PC-3 (cell line): ENCODE measurements around the gene ZMIZ1. TPM values are rescaled to one million over a fixed set of nuclear protein-coding genes. Genes with fewer than 3 reads are reported as not detected.
"Not testable (repeated sequence)": the region's sequence is repeated elsewhere in the genome, so short reads cannot be mapped to it uniquely, and the experiment has no call there.

Source experiments
- ATAC-seq: fragments of 200-7000 bp; cut with Tn5 transposase; 2 replicates; pipeline ENCODE4 v1.9.1; 2020; ENCODE audit warnings: mild to moderate bottlenecking, moderate library complexity
- BruUV-seq: library from RNA; stranded (reverse); fragments of 400-500 nt; replicated peaks from 2 replicates; lab custom pipeline; 2021; lab: Mats Ljungman, UMichigan
- CTCF ChIA-PET: fragments of 300-600 bp; sonication (Branson Sonifier 250); formaldehyde crosslinking; loops from one replicate; lab custom pipeline; 2022; ENCODE audit warnings: antibody characterized with exemption; lab: Charles Lee
- POLR2A ChIA-PET: fragments of 300-600 bp; sonication (Branson Sonifier 250); formaldehyde crosslinking; loops from one replicate; lab custom pipeline; 2022; ENCODE audit warnings: antibody characterized with exemption; ENCODE audit not compliant: unreplicated experiment; lab: Charles Lee
- DNase-seq: peaks from one replicate; pipeline ENCODE4 v3.0.0-alpha.2; 2015
- H2AFZ ChIP-seq: fragments of 300-600 bp; sonication (generic); 2 replicates; pipeline ENCODE4 v1.6.0; 2016; ENCODE audit warnings: antibody characterized with exemption, low read length
- H3F3A ChIP-seq: fragments of 300-600 bp; sonication (generic); one replicate; pipeline ENCODE4 v1.6.0; 2017; ENCODE audit warnings: antibody characterized with exemption, low read length, control low read depth, mild to moderate bottlenecking; ENCODE audit not compliant: unreplicated experiment
- H3K27ac ChIP-seq: fragments of 300-600 bp; sonication (generic); 2 replicates; pipeline ENCODE4 v1.5.1; 2016; ENCODE audit warnings: mild to moderate bottlenecking, low read length
- H3K27me3 ChIP-seq: fragments of 300-600 bp; sonication (generic); 2 replicates; pipeline ENCODE4 v1.6.1; 2016; ENCODE audit warnings: low read length, mixed read lengths
- H3K36me3 ChIP-seq: fragments of 300-600 bp; sonication (generic); 2 replicates; pipeline ENCODE4 v1.6.1; 2016; ENCODE audit warnings: low read depth, mixed run types, low read length, mixed read lengths
- H3K4me1 ChIP-seq: fragments of 300-600 bp; sonication (generic); 2 replicates; pipeline ENCODE4 v1.5.1; 2016; ENCODE audit warnings: low read length; ENCODE audit not compliant: insufficient read depth
- H3K4me2 ChIP-seq: fragments of 300-600 bp; sonication (generic); 2 replicates; pipeline ENCODE4 v1.6.0; 2016; ENCODE audit warnings: low read length
- H3K4me3 ChIP-seq: fragments of 300-600 bp; sonication (generic); 2 replicates; pipeline ENCODE4 v1.5.1; 2016; ENCODE audit warnings: mild to moderate bottlenecking, low read length, mixed read lengths
- H3K79me2 ChIP-seq: fragments of 300-600 bp; sonication (generic); 2 replicates; pipeline ENCODE4 v1.6.1; 2017; ENCODE audit warnings: low read length, mixed read lengths
- H3K9ac ChIP-seq: fragments of 300-600 bp; sonication (generic); 2 replicates; pipeline ENCODE4 v1.6.0; 2016; ENCODE audit warnings: mild to moderate bottlenecking, low read length
- H3K9me2 ChIP-seq: fragments of 300-600 bp; sonication (generic); replicated peaks from 2 replicates; pipeline ENCODE4 v1.6.1; 2016; ENCODE audit warnings: mixed run types, low read length, mixed read lengths
- H3K9me3 ChIP-seq: fragments of 300-600 bp; sonication (generic); 2 replicates; pipeline ENCODE4 v1.6.1; 2016; ENCODE audit warnings: low read length, mixed read lengths
- H4K20me1 ChIP-seq: fragments of 300-600 bp; sonication (generic); 2 replicates; pipeline ENCODE4 v1.6.1; 2016; ENCODE audit warnings: low read length, mixed read lengths
- EZH2 ChIP-seq: fragments of 300-600 bp; sonication (generic); IDR thresholded peaks from one replicate; pipeline ENCODE4 v1.6.1; 2017; ENCODE audit warnings: antibody characterized with exemption, mild to moderate bottlenecking, low read length; ENCODE audit not compliant: unreplicated experiment
- EZH2phosphoT487 ChIP-seq: fragments of 300-600 bp; sonication (generic); IDR thresholded peaks from 2 replicates; pipeline ENCODE4 v1.6.1; 2018; ENCODE audit warnings: mild to moderate bottlenecking, antibody characterized with exemption, low read length, borderline replicate concordance
- intact Hi-C: fragments of 100-400 bp; cut with micrococcal nuclease; formaldehyde crosslinking; loops from 2 replicates; pipeline ENCODE4 v1.9.0; 2023
- total RNA-seq: library from RNA; depleted of rRNA; stranded (reverse); fragments of >200 nt; gene quantifications from 2 replicates; pipeline ENCODE4 v1.2.3, GENCODE V29; 2014
- TF ChIP-seq, protein P1 (sequence below): fragments of 300-600 bp; sonication (generic); conservative IDR thresholded peaks from 2 replicates; pipeline ENCODE4 v1.5.1; 2017; ENCODE audit warnings: antibody characterized with exemption, low read depth, mild to moderate bottlenecking, low read length

Gene ZMIZ1
- total RNA-seq, 1 experiment from 2014 or later: 55.4 TPM

DNA sequence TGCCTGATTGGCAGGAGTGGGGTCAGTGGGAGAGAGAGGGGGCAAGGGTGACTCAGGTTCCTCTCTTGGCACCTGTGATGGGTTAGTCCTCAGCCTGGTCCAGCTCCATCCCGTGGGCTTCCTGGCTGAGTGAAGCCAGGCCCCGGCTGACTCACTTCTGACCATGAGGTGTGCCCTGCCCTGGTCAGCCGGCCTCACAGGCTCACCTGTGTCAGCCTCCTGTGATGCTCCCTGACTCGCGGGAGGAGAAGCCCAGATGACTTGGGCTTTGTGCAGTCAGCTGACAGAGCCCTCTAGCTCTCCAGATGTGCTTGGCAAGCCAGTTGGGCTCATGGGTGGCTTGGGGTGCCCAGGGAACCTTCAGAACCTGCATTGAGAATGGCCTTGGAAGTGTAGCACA, 262.5 kb downstream of the ZMIZ1 start:
- ChIA-PET POLR2A (interaction anchor here (1.0 kb wide), 1 partner anchor 9 kb away, joined by 5 read pairs; no protein-coding TSS in a partner anchor), CTCF (interaction anchor here (0.8 to 1.0 kb wide), 3 partner anchors 8 to 43 kb away, joined by 3 to 6 read pairs (median 3); no protein-coding TSS in a partner anchor)
- intact Hi-C loops: no loop called here
- H3K27ac ChIP-seq: peak overlapping the region; percentile 81
- no peaks in the 10 kb centered on the region for H3K9me2 ChIP-seq
- peak overlapping the region; percentile 74 for H3K9ac ChIP-seq
- H4K20me1 ChIP-seq: no peaks in the 10 kb centered on the region
- no peak overlapping the region for H3K4me3 ChIP-seq
- peaks cover 21% of the 10 kb centered on the region for H3F3A ChIP-seq
- H3K27me3 ChIP-seq: no peaks in the 10 kb centered on the region
- ATAC-seq (peak; percentile 60), DNase-seq (peak; percentile 98)
- H3K9me3 ChIP-seq: no peaks in the 10 kb centered on the region
- TSS peak; percentile 83 for BruUV-seq
- H3K36me3 ChIP-seq: no peaks in the 10 kb centered on the region; the same call in 1 of the 2 replicates
- H2AFZ ChIP-seq: no peak overlapping the region
- H3K4me2 ChIP-seq: peak overlapping the region; percentile 42
- H3K4me1 ChIP-seq: peaks cover 60% of the 10 kb centered on the region
- TF ChIP-seq EZH2 (no peak), EZH2phosphoT487 (no peak)
- TF ChIP-seq, protein P1, sequence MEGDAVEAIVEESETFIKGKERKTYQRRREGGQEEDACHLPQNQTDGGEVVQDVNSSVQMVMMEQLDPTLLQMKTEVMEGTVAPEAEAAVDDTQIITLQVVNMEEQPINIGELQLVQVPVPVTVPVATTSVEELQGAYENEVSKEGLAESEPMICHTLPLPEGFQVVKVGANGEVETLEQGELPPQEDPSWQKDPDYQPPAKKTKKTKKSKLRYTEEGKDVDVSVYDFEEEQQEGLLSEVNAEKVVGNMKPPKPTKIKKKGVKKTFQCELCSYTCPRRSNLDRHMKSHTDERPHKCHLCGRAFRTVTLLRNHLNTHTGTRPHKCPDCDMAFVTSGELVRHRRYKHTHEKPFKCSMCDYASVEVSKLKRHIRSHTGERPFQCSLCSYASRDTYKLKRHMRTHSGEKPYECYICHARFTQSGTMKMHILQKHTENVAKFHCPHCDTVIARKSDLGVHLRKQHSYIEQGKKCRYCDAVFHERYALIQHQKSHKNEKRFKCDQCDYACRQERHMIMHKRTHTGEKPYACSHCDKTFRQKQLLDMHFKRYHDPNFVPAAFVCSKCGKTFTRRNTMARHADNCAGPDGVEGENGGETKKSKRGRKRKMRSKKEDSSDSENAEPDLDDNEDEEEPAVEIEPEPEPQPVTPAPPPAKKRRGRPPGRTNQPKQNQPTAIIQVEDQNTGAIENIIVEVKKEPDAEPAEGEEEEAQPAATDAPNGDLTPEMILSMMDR: no peak
- H3K79me2 ChIP-seq: no peaks in the 10 kb centered on the region

DNA sequence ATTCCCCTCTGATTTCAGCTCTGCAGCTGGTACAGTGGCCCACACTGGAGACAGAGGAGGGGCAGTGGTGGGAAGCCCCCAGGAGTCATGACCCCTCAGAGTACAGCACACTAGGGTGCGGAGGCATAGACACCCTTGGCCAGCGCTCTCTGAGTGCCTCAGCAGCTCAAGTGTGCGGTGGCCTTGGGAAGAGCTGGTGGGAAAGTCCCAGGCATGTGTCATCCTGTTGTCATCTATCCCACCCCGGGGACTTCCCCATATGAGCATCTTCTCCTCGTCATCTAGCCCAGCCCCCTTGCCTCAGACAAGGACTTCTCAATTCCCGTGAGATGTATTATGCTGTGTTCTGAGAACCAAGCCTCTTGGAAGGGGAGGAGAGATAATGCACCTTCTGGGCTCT, 262.9 kb downstream of the ZMIZ1 start:
- intact Hi-C loops: no loop called here
- Histone ChIP-seq H3K4me3 (no peak overlapping the region), H3K9me2 (no peaks in the 10 kb centered on the region), H3K9me3 (no peaks in the 10 kb centered on the region), H3K9ac (peak overlapping the region; percentile 74), H3K36me3 (no peaks in the 10 kb centered on the region; the same call in 1 of the 2 replicates), H3K27me3 (no peaks in the 10 kb centered on the region), H3K27ac (peak overlapping the region; percentile 81), H3K4me2 (peak overlapping the region; percentile 42), H2AFZ (no peak overlapping the region), H3K79me2 (no peaks in the 10 kb centered on the region), H3K4me1 (peaks cover 60% of the 10 kb centered on the region), H3F3A (peaks cover 21% of the 10 kb centered on the region), H4K20me1 (no peaks in the 10 kb centered on the region)
- CTCF ChIA-PET: interaction anchor here (0.5 to 1.0 kb wide), 5 partner anchors 9 to 43 kb away, joined by 3 to 6 read pairs (median 3); no protein-coding TSS in a partner anchor
- peak; percentile 100 for DNase-seq
- POLR2A ChIA-PET: interaction anchor here (1.0 kb wide), 1 partner anchor 9 kb away, joined by 5 read pairs; no protein-coding TSS in a partner anchor
- no TSS peak for BruUV-seq
- TF ChIP-seq EZH2phosphoT487 (no peak), EZH2 (no peak)
- TF ChIP-seq, protein P1: no peak
- peak; percentile 45 for ATAC-seq

DNA sequence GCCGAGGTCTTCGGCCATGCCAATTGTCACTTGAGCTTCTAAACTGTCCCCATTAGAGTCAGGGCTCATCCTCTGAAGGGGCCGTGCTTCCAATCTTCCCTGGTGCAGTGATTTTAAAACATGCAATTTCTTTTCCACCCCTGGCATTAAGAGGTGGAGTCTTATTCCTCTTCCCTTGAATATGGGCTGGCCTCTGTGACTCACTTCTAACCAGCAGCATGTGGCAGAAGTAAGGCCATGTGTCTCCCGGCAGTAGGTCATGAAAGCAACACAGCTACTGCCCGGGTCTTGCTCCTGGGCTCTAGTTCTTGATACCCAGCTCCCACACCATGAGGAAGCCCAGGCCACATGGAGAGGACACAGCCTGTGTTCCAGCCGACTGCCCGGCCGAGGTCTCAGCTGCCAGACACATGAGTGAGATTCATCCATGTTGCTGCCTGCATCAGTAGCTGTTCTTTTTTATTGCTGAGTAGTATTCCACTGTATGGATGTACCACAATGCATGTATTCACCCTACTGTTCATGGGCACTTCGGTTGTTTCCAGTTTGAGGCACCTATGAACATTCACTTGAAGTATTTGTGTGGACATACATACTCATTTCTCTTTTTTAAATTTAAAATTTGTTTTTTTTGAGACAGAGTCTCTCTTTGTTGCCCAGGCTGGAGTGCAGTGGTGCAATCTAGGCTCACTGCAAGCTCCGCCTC, 264.0 kb downstream of the ZMIZ1 start:
- ChIA-PET CTCF (interaction anchor here (0.8 to 1.0 kb wide), 3 partner anchors 16 to 40 kb away, joined by 3 to 9 read pairs (median 4); no protein-coding TSS in a partner anchor), POLR2A (interaction anchor here (0.6 kb wide), 1 partner anchor 871 kb away, joined by 3 read pairs; no protein-coding TSS in a partner anchor)
- not testable (repeated sequence) for H3K36me3 ChIP-seq, H3K9me2 ChIP-seq, H3K4me3 ChIP-seq, H3K4me2 ChIP-seq, H3K9me3 ChIP-seq, H3K79me2 ChIP-seq, DNase-seq, ATAC-seq, BruUV-seq, H4K20me1 ChIP-seq, H2AFZ ChIP-seq, H3K27me3 ChIP-seq
- intact Hi-C loops: loop anchor here (1.0 kb wide), 3 partner anchors 15 to 38 kb away; partner anchors contain the start of gene PPIF
- Histone ChIP-seq H3K27ac (peak overlapping the region; percentile 68), H3K4me1 (peaks cover 60% of the 10 kb centered on the region), H3F3A (peaks cover 21% of the 10 kb centered on the region), H3K9ac (peak overlapping the region; percentile 55)
